ENCODE measurements around the gene MBNL2.

The MBNL2 gene

GRCh38 chr13:97221989-97222700, at the start of gene MBNL2:
Gene MBNL2 (plus strand): TSS chr13:97222333. CDS start chr13:97276236, 53,903 bp downstream.
- DNase-seq, result peak; percentile 89 to 99 (median 98)
- intact Hi-C loops (cut with DNase I), result loop anchor here (5.0 kb wide), 2 partner anchors 115 to 210 kb away; partner anchors contain the start of gene RAP2A

GRCh38 chr13:97174638-97175037, 47.5 kb upstream of the MBNL2 start:
- no peak for DNase-seq
- intact Hi-C loops (cut with DNase I), result no loop called here

GRCh38 chr13:97175041-97175440, 47.1 kb upstream of the MBNL2 start:
- intact Hi-C loops (cut with DNase I), result no loop called here
- no peak for DNase-seq

- intact Hi-C loops (cut with DNase I), result no loop called here
- no peak for DNase-seq
Observed at GRCh38 chr13:97179501-97179900, 42.6 kb upstream of the MBNL2 start.

- intact Hi-C loops (cut with DNase I), result no loop called here
- no peak for DNase-seq
Observed at GRCh38 chr13:97182111-97182890, 39.8 kb upstream of the MBNL2 start.

GRCh38 chr13:97185291-97185690, 36.8 kb upstream of the MBNL2 start:
- intact Hi-C loops (cut with DNase I), result no loop called here
- no peak for DNase-seq

- DNase-seq, result no peak
- intact Hi-C loops (cut with DNase I), result no loop called here
Observed at GRCh38 chr13:97185751-97186150, 36.4 kb upstream of the MBNL2 start.

- intact Hi-C loops (cut with DNase I), result no loop called here
Observed at GRCh38 chr13:97188207-97188606, 33.9 kb upstream of the MBNL2 start.

GRCh38 chr13:97189928-97190327, 32.2 kb upstream of the MBNL2 start:
- DNase-seq, result no peak
- intact Hi-C loops (cut with DNase I), result no loop called here

More at GRCh38 chr13:97188207-97188606, 33.9 kb upstream of the MBNL2 start:
- DNase-seq, result no peak

GRCh38 chr13:97191142-97191541, 31.0 kb upstream of the MBNL2 start:
- intact Hi-C loops (cut with DNase I), result no loop called here
- DNase-seq, result peak in 27 of 42 donors; percentile 19 to 65 (median 37)

- peak; percentile 22 to 88 (median 66) for DNase-seq
- intact Hi-C loops (cut with DNase I), result no loop called here
Observed at GRCh38 chr13:97191615-97192014, 30.5 kb upstream of the MBNL2 start.

- no peak for DNase-seq
- intact Hi-C loops (cut with DNase I), result no loop called here
Observed at GRCh38 chr13:97192166-97192565, 30.0 kb upstream of the MBNL2 start.

GRCh38 chr13:97193577-97193976, 28.6 kb upstream of the MBNL2 start:
- no peak for DNase-seq
- intact Hi-C loops (cut with DNase I), result no loop called here

- DNase-seq, result no peak
- intact Hi-C loops (cut with DNase I), result no loop called here
Observed at GRCh38 chr13:97194479-97194878, 27.7 kb upstream of the MBNL2 start.

GRCh38 chr13:97196340-97196739, 25.8 kb upstream of the MBNL2 start:
- intact Hi-C loops (cut with DNase I), result no loop called here
- no peak for DNase-seq

- intact Hi-C loops (cut with DNase I), result no loop called here
Observed at GRCh38 chr13:97198753-97199152, 23.4 kb upstream of the MBNL2 start.

GRCh38 chr13:97199451-97199850, 22.7 kb upstream of the MBNL2 start:
- intact Hi-C loops (cut with DNase I), result no loop called here
- DNase-seq, result no peak

More at GRCh38 chr13:97198753-97199152, 23.4 kb upstream of the MBNL2 start:
- DNase-seq, result no peak

GRCh38 chr13:97200081-97200942, 21.8 kb upstream of the MBNL2 start:
- intact Hi-C loops (cut with DNase I), result no loop called here
- DNase-seq, result no peak

- intact Hi-C loops (cut with DNase I), result no loop called here
- no peak for DNase-seq
Observed at GRCh38 chr13:97202761-97203160, 19.4 kb upstream of the MBNL2 start.

GRCh38 chr13:97205465-97205864, 16.7 kb upstream of the MBNL2 start:
- intact Hi-C loops (cut with DNase I), result no loop called here
- DNase-seq, result no peak

Data from head of caudate nucleus (tissue), 42 donors.